Mucosa of descending colon (tissue), 3 donors: ENCODE measurements around the gene LRP10. TPM values are rescaled to one million over a fixed set of nuclear protein-coding genes. Genes with fewer than 3 reads are reported as not detected.

ENCODE experiments used
- ATAC-seq: fragments of 200-7000 bp; cut with Tn5 transposase; one replicate; pipeline ENCODE4 v1.9.1; 2020; ENCODE audit warnings: mild to moderate bottlenecking, moderate library complexity
- DNase-seq, 3 donors: peaks; one replicate each; pipeline ENCODE4 v3.0.0-alpha.2; 2020
- H3K36me3 ChIP-seq: fragments of 200-600 bp; one replicate; pipeline ENCODE4 v1.8.0; 2021; ENCODE audit warnings: low read depth, mild to moderate bottlenecking
- H3K4me1 ChIP-seq: fragments of 200-600 bp; one replicate; pipeline ENCODE4 v1.8.0; 2021; ENCODE audit warnings: low read depth, mild to moderate bottlenecking
- H3K4me3 ChIP-seq: fragments of 200-600 bp; one replicate; pipeline ENCODE4 v1.8.0; 2021; ENCODE audit warnings: mild to moderate bottlenecking
- H3K9me3 ChIP-seq: fragments of 200-600 bp; one replicate; pipeline ENCODE4 v1.8.0; 2021; ENCODE audit warnings: mild to moderate bottlenecking
- intact Hi-C, 2 donors: fragments of 100-400 bp; cut with DNase I in 1 of 2; cut with micrococcal nuclease in 1 of 2; formaldehyde crosslinking; loops; one replicate each; pipeline versions ENCODE4 v1.11.0 to v1.11.1; 2022; cut with DNase I, micrococcal nuclease
- total RNA-seq, 3 donors: library from RNA; stranded (reverse); fragmentation: NEBNext Ultra II Directional in 2 of 3; extraction: Animal tissue kit (Norgen Biotek cat#: 25700) in 2 of 3; gene quantifications; one replicate each; pipeline versions ENCODE4 v1.2.1 to v1.2.4, GENCODE V29; 2021 to 2023
- TF ChIP-seq, protein P1 (sequence below): fragments of 200-600 bp; IDR thresholded peaks from one replicate; pipeline ENCODE4 v1.8.0; 2022; ENCODE audit warnings: antibody characterized with exemption, mild to moderate bottlenecking
- donor health status: DM: no; HTN: no; CAD: no; lungs with moderate emphysema.
- donor health status: DM: no; HTN: no; CAD: no.
- donor health status: DM: no; HTN: yes; CAD: no.

The LRP10 gene
- total RNA-seq, 3 donors from 2014 or later = 218 to 276 (median 245) TPM

- DNase-seq (no peak), ATAC-seq (peak; percentile 53)
- peaks cover 23% of the 10 kb centered on the region for H3K4me1 ChIP-seq
- intact Hi-C loops = no loop called here
- no peaks in the 10 kb centered on the region for H3K36me3 ChIP-seq
- no peaks in the 10 kb centered on the region for H3K9me3 ChIP-seq
- TF ChIP-seq, protein P1, sequence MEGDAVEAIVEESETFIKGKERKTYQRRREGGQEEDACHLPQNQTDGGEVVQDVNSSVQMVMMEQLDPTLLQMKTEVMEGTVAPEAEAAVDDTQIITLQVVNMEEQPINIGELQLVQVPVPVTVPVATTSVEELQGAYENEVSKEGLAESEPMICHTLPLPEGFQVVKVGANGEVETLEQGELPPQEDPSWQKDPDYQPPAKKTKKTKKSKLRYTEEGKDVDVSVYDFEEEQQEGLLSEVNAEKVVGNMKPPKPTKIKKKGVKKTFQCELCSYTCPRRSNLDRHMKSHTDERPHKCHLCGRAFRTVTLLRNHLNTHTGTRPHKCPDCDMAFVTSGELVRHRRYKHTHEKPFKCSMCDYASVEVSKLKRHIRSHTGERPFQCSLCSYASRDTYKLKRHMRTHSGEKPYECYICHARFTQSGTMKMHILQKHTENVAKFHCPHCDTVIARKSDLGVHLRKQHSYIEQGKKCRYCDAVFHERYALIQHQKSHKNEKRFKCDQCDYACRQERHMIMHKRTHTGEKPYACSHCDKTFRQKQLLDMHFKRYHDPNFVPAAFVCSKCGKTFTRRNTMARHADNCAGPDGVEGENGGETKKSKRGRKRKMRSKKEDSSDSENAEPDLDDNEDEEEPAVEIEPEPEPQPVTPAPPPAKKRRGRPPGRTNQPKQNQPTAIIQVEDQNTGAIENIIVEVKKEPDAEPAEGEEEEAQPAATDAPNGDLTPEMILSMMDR = no peak
- H3K4me3 ChIP-seq = no peak overlapping the region
These were observed 13.4 kb downstream of the LRP10 start for GRCh38 chr14:22884738-22885523.

DNA sequence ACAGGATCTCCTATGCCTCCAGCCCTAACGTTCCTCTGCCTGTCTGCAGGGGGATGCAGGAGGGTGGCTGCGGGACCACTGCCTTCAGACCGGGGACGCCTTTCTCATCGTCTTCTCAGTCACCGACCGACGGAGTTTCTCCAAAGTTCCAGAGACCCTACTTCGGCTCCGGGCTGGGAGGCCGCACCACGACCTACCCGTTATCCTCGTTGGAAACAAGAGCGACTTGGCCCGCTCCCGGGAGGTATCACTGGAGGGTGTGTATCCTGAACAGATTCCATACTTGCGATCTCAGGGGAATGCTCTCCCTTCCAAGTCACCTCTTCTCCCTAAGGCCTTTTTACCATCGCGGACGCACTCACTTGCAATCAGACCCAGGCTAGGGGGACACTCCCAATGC, 14.4 kb downstream of the LRP10 start:
- DNase-seq (peak in 1 of 3 donors; percentile 67), ATAC-seq (no peak)
- intact Hi-C loops = no loop called here
- Histone ChIP-seq H3K36me3 (no peaks in the 10 kb centered on the region), H3K9me3 (no peaks in the 10 kb centered on the region), H3K4me1 (peaks cover 23% of the 10 kb centered on the region), H3K4me3 (no peak overlapping the region)
- TF ChIP-seq, protein P1 = no peak

- H3K9me3 ChIP-seq = no peaks in the 10 kb centered on the region
- peak; percentile 79 for ATAC-seq
- intact Hi-C loops = no loop called here
- peaks cover 23% of the 10 kb centered on the region for H3K4me1 ChIP-seq
- TF ChIP-seq, protein P1 = no peak
- H3K4me3 ChIP-seq = peak overlapping the region; percentile 30
- DNase-seq = peak; percentile 85 to 90 (median 89)
- H3K36me3 ChIP-seq = no peaks in the 10 kb centered on the region
These were observed 15.1 kb downstream of the LRP10 start for GRCh38 chr14:22886500-22887259.

DNA sequence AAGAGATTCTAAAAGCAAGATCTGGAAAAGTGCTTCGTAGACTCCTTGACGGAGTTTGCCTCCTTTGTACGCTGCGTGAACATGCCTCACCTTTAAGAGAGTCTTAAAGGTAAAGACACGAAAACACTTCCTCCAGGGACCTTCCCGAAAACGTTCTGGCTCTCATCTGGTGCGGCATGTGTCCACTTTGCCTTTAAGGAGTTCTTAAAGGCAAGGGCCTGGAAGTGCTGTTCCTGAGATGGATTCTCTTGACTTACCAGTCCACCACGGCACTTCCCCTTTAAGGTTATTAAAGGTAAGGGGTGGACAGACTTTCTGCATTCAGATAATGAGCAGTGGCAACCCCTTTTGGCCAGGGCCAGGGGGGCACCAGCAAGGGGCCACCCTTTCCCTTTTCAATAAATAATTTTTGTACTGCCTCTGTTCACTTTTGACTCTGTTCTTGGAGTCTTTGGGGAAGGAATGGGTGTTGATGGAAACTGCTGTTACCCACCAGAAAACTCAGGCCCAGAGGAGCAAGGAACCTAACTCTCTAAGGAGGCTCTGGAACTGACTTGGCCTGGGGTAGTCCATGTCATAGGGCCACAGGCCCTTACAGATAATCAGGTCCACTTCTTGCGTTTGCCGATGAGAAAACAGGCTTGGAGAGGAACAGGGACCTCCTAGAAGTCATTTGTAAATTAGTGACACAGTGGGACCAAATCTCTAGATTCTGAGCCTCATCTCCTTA, 15.9 kb downstream of the LRP10 start:
- Histone ChIP-seq H3K4me1 (peaks cover 21% of the 10 kb centered on the region), H3K4me3 (peak overlapping the region; percentile 30), H3K36me3 (no peaks in the 10 kb centered on the region), H3K9me3 (no peaks in the 10 kb centered on the region)
- ATAC-seq = peak; percentile 75
- intact Hi-C loops = no loop called here
- DNase-seq = peak in 2 of 3 donors; percentile 58 to 82
- TF ChIP-seq, protein P1 = no peak

DNA sequence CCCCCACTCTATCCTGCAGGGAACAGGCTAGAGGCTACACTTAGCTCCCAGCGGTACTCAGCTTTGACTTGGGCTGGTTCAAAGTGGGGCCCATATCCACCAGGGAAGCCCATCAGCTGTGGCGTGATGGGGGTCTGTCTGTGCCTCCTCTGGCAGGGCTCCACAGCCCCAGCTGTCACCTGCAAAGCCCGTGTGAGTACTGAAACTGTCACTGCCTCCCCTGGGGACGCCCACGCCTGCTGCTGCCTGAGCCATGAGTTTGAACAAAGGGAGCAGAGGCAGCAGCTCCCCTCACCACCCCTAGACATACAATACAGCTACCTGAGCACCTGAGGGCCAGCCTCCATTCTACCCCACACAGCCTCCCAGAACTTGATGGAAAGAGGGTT, 16.4 kb downstream of the LRP10 start:
- Histone ChIP-seq H3K4me1 (peaks cover 17% of the 10 kb centered on the region), H3K4me3 (no peak overlapping the region), H3K36me3 (no peaks in the 10 kb centered on the region), H3K9me3 (no peaks in the 10 kb centered on the region)
- intact Hi-C loops = no loop called here
- DNase-seq (peak in 2 of 3 donors; percentile 47 to 74), ATAC-seq (no peak)
- TF ChIP-seq, protein P1 = no peak
